Natural killer cell (primary cell): Measurements from ENCODE around the gene DNAAF8. TPM values are rescaled to one million over a fixed set of nuclear protein-coding genes. Genes with fewer than 3 reads are reported as not detected.
A peak's percentile ranks its signal among the peaks of the same experiment; 100 is the strongest.

ENCODE experiments used
- ATAC-seq, 3 donors: fragments of 150-1000 bp in 2 of 3; fragments of 200-7000 bp in 1 of 3; cut with Tn5 transposase; 1 replicate in 1 of 3; 2 replicates in 2 of 3; pipeline ENCODE4 v1.10.0; 2021; ENCODE audit warnings: mild to moderate bottlenecking in 2 of 3, moderate library complexity in 2 of 3
- DNase-seq, 2 donors: peaks; one replicate each; pipeline versions ENCODE4 v3.0.0 to v3.0.0-alpha.2; 2013 to 2021; ENCODE audit warnings: mixed read lengths in 1 of 2
- H3K27ac ChIP-seq: one replicate; pipeline ENCODE4 v1.5.1; 2013; ENCODE audit warnings: mild to moderate bottlenecking, low read length
- H3K27me3 ChIP-seq: one replicate; pipeline ENCODE4 v1.6.1; 2013; ENCODE audit warnings: low read length; ENCODE audit not compliant: control insufficient read depth, insufficient read depth
- H3K36me3 ChIP-seq: one replicate; pipeline ENCODE4 v1.6.1; 2013; ENCODE audit warnings: low read length; ENCODE audit not compliant: control insufficient read depth, insufficient read depth
- H3K4me1 ChIP-seq: one replicate; pipeline ENCODE4 v1.6.1; 2013; ENCODE audit warnings: low read length; ENCODE audit not compliant: control insufficient read depth, insufficient read depth
- H3K4me3 ChIP-seq: one replicate; pipeline ENCODE4 v1.5.1; 2013; ENCODE audit warnings: low read length
- H3K9me3 ChIP-seq: one replicate; pipeline ENCODE4 v1.6.1; 2013; ENCODE audit warnings: low read length; ENCODE audit not compliant: control insufficient read depth, insufficient read depth
- H3K27ac Mint-ChIP-seq, 2 donors: one replicate each; pipeline ENCODE4 v1.8.0; 2022; ENCODE audit warnings: mild to moderate bottlenecking in 2 of 2, mixed read lengths in 2 of 2, moderate library complexity in 1 of 2
- H3K27me3 Mint-ChIP-seq, 2 donors: one replicate each; pipeline ENCODE4 v1.8.0; 2022; ENCODE audit warnings: low read depth in 2 of 2, mixed read lengths in 2 of 2
- H3K36me3 Mint-ChIP-seq: one replicate; pipeline ENCODE4 v1.8.0; 2022; ENCODE audit warnings: mixed read lengths
- H3K4me1 Mint-ChIP-seq, 2 donors: one replicate each; pipeline ENCODE4 v1.8.0; 2022; ENCODE audit warnings: mixed read lengths in 2 of 2
- H3K4me3 Mint-ChIP-seq: one replicate; pipeline ENCODE4 v1.8.0; 2022; ENCODE audit warnings: mild to moderate bottlenecking, moderate library complexity, mixed read lengths
- H3K9me3 Mint-ChIP-seq, 2 donors: one replicate each; pipeline ENCODE4 v1.8.0; 2022; ENCODE audit warnings: mixed read lengths in 2 of 2
- WGBS: methylation state at CpG from one replicate; pipeline ENCODE4 v1.1.7; 2013; ENCODE audit warnings: missing lambda C conversion rate; ENCODE audit not compliant: insufficient coverage; 5-methylcytosine and 5-hydroxymethylcytosine counted together
- intact Hi-C: fragments of 100-400 bp; cut with micrococcal nuclease; formaldehyde crosslinking; loops from one replicate; pipeline ENCODE4 v1.14.2; 2022
- total RNA-seq, 4 donors: library from RNA; stranded (reverse); fragments of 120-200 nt in 1 of 4; gene quantifications; one replicate each; pipeline versions ENCODE4 v1.2.3 to v1.2.4, GENCODE V29; 2013 to 2022
- TF ChIP-seq, protein P1 (sequence below): fragments of 200-600 bp; IDR thresholded peaks from one replicate; pipeline ENCODE4 v1.8.0; 2022; ENCODE audit warnings: antibody characterized with exemption

DNAAF8 gene
- total RNA-seq, 3 donors from 2014 or later (not counting 1 experiment from before 2014, with no cell fraction given): 0.54 TPM; not detected in 2

DNA sequence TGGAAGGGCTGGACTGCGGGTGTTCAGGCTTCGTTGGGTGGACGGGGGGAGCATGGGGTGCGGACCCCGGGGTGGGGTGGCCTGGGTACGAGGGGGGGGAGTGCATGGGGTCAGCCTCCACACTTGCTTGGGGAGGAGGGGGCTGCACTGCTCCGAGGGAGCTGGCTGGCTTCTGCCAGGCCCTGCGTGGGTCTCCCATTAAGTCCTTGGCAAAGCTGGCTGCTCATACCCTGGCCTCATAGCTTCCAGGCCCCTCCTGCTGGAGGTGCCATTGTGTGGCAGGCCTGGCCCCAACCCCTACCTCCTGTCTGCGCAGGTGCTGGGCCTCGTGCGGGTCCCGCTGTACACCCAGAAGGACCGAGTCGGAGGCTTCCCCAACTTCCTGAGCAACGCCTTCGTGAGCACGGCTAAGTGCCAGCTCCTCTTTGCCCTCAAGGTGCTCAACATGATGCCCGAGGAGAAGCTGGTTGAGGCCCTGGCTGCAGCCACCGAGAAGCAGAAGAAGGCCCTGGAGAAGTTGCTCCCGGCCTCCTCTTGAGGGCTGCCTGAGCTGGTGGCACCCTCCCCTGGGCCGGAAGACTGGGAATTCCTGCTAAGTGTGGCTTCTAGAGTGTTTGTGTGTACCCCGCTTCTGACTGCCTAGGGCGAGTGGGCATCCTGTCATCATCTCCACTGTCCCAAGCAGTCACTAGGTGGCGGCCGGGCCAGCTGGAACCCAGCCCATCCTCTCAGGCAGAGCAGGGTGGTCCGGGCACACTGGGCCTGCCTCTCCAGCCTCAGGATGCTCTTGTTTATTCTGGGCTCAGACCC lies 39.5 kb upstream of the DNAAF8 start:
- Histone ChIP-seq H3K9me3 (no peaks in the 10 kb centered on the region), H3K4me3 (no peak overlapping the region), H3K36me3 (peaks cover 33% of the 10 kb centered on the region), H3K27me3 (no peaks in the 10 kb centered on the region), H3K27ac (no peak overlapping the region), H3K4me1 (peaks cover 29% of the 10 kb centered on the region)
- no peak for ATAC-seq
- TF ChIP-seq, protein P1, sequence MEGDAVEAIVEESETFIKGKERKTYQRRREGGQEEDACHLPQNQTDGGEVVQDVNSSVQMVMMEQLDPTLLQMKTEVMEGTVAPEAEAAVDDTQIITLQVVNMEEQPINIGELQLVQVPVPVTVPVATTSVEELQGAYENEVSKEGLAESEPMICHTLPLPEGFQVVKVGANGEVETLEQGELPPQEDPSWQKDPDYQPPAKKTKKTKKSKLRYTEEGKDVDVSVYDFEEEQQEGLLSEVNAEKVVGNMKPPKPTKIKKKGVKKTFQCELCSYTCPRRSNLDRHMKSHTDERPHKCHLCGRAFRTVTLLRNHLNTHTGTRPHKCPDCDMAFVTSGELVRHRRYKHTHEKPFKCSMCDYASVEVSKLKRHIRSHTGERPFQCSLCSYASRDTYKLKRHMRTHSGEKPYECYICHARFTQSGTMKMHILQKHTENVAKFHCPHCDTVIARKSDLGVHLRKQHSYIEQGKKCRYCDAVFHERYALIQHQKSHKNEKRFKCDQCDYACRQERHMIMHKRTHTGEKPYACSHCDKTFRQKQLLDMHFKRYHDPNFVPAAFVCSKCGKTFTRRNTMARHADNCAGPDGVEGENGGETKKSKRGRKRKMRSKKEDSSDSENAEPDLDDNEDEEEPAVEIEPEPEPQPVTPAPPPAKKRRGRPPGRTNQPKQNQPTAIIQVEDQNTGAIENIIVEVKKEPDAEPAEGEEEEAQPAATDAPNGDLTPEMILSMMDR: no peak
- Mint-ChIP-seq H3K27me3 (no peaks in the 10 kb centered on the region), H3K4me1 (peaks cover 7 to 9% of the 10 kb centered on the region in 2 donors), H3K36me3 (no peaks in the 10 kb centered on the region), H3K9me3 (no peaks in the 10 kb centered on the region), H3K4me3 (peak overlapping the region; percentile 64), H3K27ac (peak overlapping the region; percentile 80 to 85)
- 76% methylated on average over 26 of the region's 26 CpGs for WGBS
- intact Hi-C loops: no loop called here
- peak in 1 of 2 donors; percentile 18 for DNase-seq

DNA sequence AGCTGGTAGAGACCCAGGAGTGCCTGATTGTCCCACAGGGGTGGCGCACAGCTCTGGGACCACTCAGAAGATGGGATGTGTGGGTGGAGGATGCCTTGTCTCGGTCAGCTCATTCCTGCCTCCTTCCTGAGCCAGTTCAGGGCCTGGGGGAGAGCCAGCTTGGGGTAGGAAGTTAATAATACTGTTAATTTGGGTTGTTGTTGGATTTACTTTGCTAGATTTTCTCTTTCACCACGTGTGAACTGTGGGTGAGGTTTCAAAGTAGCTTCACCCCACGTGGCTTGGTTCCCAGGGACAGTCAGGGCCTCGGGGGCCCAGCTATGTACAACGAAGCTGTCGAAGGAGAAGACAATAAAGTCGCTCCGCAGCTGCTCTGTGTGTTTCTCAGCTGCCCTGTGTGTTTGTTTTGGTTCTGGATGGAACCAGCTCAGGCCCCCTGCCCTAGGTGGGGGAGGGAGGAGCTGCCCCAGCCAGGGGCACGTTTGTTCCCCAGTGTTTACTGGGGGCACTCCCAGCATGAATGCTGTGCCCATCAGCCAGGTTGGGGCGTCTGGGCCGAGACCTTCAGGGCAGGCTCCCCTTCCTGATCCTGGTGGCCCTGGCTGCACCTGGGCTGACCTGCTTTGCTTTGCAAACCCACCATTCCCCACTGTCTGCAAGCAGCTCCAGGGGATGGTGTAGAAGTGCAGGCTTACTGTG lies 38.7 kb upstream of the DNAAF8 start:
- 65% methylated on average over 12 of the region's 12 CpGs for WGBS
- H3K36me3 ChIP-seq: peaks cover 38% of the 10 kb centered on the region
- no peak overlapping the region for H3K4me3 ChIP-seq
- Mint-ChIP-seq H3K27me3 (no peaks in the 10 kb centered on the region), H3K9me3 (no peaks in the 10 kb centered on the region), H3K36me3 (no peaks in the 10 kb centered on the region), H3K27ac (peak overlapping the region; percentile 80 to 85), H3K4me3 (peak overlapping the region; percentile 64), H3K4me1 (peaks cover 7 to 9% of the 10 kb centered on the region in 2 donors)
- TF ChIP-seq, protein P1: no peak
- DNase-seq (peak in 1 of 2 donors; percentile 17), ATAC-seq (no peak)
- H3K27me3 ChIP-seq: no peaks in the 10 kb centered on the region
- no peaks in the 10 kb centered on the region for H3K9me3 ChIP-seq
- H3K27ac ChIP-seq: peak overlapping the region; percentile 34
- H3K4me1 ChIP-seq: peaks cover 32% of the 10 kb centered on the region
- intact Hi-C loops: no loop called here

DNA sequence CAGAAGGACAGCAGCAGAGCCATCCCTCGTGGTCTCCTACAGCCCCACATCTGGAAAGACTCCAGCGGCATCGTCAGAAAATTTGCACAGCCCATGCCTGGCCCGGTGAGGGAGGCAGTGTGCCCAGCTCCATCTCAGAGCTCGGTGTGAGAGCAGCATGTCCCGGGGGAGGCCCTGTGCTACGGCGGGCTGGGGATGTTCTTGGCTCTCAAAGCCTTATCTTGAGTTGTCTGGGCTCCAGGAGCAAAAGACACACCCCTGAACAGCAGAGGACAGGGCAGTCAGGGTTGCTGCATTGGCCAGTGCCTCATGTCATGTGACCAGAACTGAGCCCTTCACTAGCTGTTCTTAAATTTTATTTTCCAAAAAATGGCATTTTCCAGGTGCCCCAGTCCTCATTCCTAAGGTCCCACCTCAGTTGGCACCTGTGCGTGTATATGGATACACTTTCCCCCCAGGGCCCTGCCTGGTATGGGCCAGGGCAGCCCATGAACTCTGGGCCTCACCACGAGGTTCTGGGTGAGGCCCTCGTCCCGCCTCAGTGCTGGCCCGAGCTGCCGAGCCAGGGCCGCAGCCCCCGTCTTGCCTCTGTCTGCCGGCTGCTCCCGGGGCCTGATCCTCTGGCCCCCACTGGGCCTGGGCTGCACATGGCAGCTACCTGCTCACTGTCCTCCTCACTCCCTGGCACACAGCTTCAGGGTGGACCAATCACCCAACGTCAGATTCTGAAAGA lies 38.0 kb upstream of the DNAAF8 start:
- no peaks in the 10 kb centered on the region for H3K27me3 ChIP-seq
- Mint-ChIP-seq H3K36me3 (no peaks in the 10 kb centered on the region), H3K4me3 (peak overlapping the region; percentile 25), H3K27ac (peak overlapping the region; percentile 80 to 85), H3K9me3 (no peaks in the 10 kb centered on the region), H3K4me1 (peaks cover 7 to 9% of the 10 kb centered on the region in 2 donors), H3K27me3 (no peaks in the 10 kb centered on the region)
- H3K36me3 ChIP-seq: peaks cover 45% of the 10 kb centered on the region
- DNase-seq: peak in 1 of 2 donors; percentile 9
- peak overlapping the region; percentile 34 for H3K27ac ChIP-seq
- peaks cover 35% of the 10 kb centered on the region for H3K4me1 ChIP-seq
- H3K4me3 ChIP-seq: no peak overlapping the region
- ATAC-seq: no peak
- 91% methylated on average over 19 of the region's 19 CpGs for WGBS
- intact Hi-C loops: no loop called here
- no peaks in the 10 kb centered on the region for H3K9me3 ChIP-seq
- TF ChIP-seq, protein P1: no peak
